HG03196 (cell line): ENCODE results near the gene LEKR1.
"Not testable (repeated sequence)": the region's sequence is repeated elsewhere in the genome, so short reads cannot be mapped to it uniquely, and the experiment has no call there.

Source experiments
- ATAC-seq: cut with Tn5 transposase; IDR thresholded peaks from one replicate; pipeline ENCODE4 v1.9.1; 2021; ENCODE audit not compliant: unreplicated experiment

LEKR1 gene

GRCh38 chr3:156834435-156834834, 8.3 kb downstream of the LEKR1 start:
- ATAC-seq, result no peak

GRCh38 chr3:156834962-156835535, 8.9 kb downstream of the LEKR1 start:
- no peak for ATAC-seq

- ATAC-seq, result no peak
Measured at GRCh38 chr3:156836701-156837100, 10.5 kb downstream of the LEKR1 start.

DNA sequence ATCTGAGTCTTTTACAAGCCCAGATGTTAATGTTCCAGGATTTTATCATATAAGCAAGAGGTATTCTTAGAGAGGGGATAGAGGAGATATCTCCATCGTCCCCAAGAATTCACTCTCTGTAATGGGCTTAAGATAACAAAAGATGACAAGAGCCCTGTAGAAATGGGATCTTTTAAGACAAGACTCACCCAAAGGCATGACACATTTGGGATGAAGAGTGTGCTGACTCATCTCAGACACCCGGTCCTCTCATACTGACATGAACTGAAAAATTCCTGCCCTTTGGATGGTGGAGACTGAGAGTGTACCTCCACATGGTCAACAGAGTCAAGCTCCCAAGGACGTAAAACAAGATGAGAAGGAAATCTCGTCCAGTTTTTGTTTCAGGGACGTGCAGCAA, 11.0 kb downstream of the LEKR1 start:
- ATAC-seq, result no peak

GRCh38 chr3:156838035-156838434, 11.9 kb downstream of the LEKR1 start:
- ATAC-seq, result no peak

- ATAC-seq, result no peak
Measured at GRCh38 chr3:156840826-156841689, 14.9 kb downstream of the LEKR1 start.

DNA sequence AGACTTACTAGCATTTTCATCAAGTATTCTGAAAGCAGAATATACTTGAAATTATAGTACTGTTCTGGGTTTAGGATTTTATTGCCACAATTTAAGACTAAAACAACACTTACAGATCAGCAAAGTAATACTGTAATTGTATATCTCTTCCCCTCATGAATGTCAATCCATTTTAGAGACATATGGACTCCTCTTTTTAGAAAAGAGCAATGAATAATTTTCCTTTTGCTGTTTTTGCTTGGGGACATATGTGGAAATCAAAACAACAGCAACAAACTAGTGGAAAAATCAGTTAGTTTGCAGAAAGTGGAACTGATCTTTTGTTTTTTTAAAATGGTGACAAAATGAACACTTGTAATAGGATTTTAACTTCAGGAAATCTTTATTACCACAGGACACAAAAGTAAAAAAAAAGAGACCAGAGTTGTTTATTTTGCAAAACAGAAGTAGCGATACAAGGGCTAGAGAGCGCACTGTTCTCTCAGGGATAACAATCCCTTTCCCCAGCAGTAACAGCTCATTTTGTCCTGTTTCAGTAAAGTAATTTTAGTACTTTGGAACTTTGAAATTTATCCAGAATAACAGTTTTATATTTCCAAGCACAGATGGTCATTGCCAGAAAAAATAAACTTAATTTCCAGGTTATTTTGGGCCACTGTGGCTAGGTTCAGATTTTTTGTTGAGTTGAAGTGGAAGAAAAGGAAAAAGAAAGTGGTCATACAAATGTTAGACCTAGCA, 17.1 kb downstream of the LEKR1 start:
- no peak for ATAC-seq

GRCh38 chr3:156847752-156848448, 21.7 kb downstream of the LEKR1 start:
- ATAC-seq, result no peak

GRCh38 chr3:156859578-156859977, 33.4 kb downstream of the LEKR1 start:
- ATAC-seq, result peak; percentile 88

DNA sequence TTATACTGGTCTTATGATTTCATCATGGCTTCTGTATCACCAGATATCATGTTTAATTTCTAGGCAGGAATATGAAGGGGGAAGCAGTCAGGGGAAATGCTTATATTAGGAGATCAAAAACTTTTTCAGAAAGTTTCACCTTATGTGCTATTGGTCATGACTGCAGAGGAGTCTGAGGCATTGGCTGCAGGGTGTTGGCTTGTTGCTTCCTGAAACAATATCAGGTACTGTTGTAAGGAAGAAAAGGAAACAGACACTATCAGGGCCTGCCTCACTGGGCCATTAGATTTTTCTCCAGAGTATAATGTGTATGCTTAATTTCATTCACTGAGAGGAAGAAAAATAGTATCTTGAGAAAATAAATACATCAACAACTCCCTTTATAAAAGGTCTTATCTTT, 34.7 kb downstream of the LEKR1 start:
- ATAC-seq, result no peak

GRCh38 chr3:156862338-156862737, 36.2 kb downstream of the LEKR1 start:
- ATAC-seq, result no peak

- no peak for ATAC-seq
Measured at GRCh38 chr3:156865732-156866131, 39.6 kb downstream of the LEKR1 start.

- ATAC-seq, result no peak
Measured at GRCh38 chr3:156867174-156867573, 41.0 kb downstream of the LEKR1 start.

GRCh38 chr3:156867920-156868319, 41.8 kb downstream of the LEKR1 start:
- ATAC-seq, result no peak

DNA sequence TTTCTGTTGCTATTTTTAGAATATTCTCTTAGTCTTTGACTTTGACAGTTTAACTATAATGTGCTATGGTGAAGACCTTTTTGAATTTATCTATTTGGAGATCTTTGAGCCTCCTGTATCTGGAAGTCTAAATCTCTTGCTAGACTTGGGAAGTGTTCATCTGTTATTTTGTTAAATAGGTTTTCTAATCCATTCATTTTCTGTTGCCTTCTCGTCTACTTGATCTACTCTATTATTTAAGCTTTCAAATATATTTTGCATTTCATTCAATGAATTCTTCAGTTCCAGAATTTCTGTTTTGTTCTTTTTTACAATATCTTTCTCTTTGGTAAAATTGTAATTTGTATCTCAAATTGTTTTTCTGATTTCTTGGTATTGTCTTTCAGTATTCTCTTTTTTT, 47.8 kb downstream of the LEKR1 start:
- no peak for ATAC-seq

DNA sequence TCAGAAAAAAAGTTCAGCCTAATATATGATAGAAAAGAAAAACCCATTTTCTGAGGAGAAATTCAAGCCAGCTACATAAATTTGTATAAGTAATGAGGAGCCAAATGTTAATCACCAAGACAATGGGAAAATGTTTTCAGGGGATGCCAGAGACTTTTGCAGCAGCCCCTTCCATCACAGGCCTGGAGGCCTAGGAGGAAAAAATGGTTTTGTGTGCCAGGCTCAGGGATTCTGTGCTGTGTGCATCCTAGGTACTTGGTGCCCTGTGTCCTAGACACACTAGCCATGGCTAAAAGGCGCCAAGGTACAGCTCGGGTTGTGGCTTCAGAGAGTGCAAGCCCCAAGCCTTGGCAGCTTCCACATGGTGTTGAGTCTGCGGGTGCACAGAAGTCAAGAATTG, 53.3 kb downstream of the LEKR1 start:
- ATAC-seq, result not testable (repeated sequence)

GRCh38 chr3:156885761-156886160, 59.6 kb downstream of the LEKR1 start:
- no peak for ATAC-seq

GRCh38 chr3:156888176-156888575, 62.0 kb downstream of the LEKR1 start:
- no peak for ATAC-seq

- no peak for ATAC-seq
Measured at GRCh38 chr3:156888576-156888975, 62.4 kb downstream of the LEKR1 start.

GRCh38 chr3:156892701-156893100, 66.5 kb downstream of the LEKR1 start:
- no peak for ATAC-seq

DNA sequence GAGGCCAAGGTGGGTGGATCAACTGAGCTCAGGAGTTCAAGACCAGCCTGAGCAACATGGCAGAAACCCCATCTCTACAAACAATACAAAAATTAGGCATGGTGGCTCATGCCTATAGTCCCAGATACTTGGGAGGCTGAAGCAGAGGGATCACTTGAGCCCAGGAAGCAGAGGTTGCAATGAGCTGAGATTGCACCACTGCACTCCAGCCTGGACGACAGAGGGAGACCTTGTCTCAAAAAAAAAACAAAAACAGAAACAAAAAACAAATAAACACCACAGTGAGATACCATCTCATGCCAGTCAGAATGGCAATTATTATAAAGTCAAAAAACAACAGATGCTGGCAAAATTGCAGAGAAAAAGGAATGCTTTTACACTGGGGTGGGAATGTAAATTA, 69.2 kb downstream of the LEKR1 start:
- ATAC-seq, result not testable (repeated sequence)
